NCI-H1694 treated with DMSO at 0.1 percent for 48 hours (cell line): ENCODE results near the gene INPP5A.
"Not testable (repeated sequence)": the region's sequence is repeated elsewhere in the genome, so short reads cannot be mapped to it uniquely, and the experiment has no call there.

Experiments used
- DNase-seq: peaks from one replicate; lab custom pipeline; 2025; lab: John Stamatoyannopoulos, UW

The INPP5A gene

DNA sequence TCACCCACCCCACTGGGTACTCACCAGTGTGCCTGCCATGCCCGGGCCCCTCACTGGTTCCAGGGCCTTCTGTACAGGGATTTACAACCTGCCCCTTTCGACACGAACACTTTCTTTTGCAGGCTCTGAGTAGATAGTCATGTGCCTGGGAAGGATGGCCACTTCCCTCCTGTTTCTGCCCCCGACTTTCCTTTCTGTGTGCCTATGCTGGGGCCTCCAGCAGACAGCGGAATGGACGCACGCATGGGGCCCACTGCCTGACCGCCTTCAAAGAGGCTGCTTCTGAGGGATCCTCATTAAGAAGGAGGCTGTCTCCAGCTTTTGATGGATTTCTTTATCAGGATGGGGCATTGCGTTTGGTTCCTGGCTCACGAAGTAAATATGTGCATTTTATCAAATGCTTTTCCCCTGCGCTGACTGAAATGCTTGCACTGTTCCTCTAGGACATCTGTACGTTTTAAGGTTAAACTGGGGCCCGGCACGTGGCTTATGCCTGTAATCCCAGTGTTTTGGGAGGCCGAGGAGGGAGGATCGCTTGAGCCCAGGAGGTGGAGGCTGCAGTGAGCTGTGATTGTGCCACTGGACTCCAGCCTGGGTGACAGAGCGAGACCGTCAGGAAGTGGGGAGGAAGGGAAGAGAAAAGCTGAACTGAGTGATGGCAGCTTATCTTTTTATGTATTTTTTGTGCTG, 277.7 kb downstream of the INPP5A start:
- no peak for DNase-seq

DNA sequence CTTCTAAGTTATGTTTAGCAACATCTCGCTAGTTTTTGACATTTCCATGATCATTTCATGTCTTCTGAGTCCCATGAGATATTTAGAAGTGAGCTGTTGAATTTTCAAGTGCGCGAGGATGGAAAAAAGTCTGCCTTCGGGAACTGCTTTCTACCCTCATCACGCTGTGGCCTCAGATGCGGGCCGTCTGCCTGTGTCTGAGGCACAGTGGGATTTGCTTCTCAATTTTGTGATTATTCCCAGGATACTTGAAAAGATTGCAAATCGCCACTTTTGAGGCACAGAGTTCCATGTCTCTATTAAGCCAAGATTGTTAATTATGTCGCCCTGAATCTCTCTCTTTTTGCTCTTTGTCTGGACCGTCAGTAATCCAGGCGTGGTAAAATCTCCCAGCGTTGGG, 279.1 kb downstream of the INPP5A start:
- DNase-seq = no peak

DNA sequence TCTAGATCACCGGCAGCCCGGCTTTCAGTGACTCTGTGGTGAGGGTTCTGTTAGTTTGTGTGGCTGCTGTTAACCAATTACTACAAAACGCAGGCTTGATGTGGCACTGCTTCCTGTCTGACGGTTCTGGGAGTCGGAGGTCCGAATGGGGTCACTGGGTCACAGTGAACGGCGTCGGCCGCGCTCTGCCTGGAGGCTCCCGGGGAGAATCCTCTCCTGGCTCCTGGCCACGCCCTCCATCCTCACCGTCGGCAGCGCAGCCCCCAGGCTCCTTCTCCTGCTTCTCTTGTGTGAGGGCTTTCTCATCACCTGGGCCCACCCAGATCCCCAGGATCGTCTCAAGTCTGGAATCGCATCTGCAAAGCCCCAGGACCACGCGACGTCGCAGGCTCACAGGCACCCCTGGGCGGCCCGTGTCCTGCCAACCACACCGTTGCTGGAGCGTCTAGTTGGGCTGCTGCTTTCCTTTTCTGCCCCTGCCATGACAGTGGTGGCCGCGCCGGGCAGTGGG, 280.2 kb downstream of the INPP5A start:
- no peak for DNase-seq

DNA sequence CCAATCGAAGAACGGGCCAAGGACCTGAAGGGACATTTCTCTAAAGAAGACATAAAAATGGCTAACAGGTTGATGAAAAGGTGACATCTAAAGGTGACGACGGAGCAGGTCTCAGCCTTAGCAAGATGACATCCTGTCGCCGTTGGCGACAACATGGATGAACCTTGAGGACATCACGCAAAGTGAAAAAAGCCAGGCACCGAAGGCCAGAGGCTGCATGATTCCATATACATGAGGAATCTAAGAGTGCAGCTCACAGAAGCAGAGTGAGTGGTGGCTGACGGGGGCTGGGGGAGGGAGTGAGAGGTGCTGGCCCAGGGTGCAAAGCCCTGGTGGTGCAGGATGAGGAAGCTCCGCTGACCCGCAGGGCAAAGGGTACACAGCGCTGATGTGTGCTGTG, 282.5 kb downstream of the INPP5A start:
- no peak for DNase-seq

DNA sequence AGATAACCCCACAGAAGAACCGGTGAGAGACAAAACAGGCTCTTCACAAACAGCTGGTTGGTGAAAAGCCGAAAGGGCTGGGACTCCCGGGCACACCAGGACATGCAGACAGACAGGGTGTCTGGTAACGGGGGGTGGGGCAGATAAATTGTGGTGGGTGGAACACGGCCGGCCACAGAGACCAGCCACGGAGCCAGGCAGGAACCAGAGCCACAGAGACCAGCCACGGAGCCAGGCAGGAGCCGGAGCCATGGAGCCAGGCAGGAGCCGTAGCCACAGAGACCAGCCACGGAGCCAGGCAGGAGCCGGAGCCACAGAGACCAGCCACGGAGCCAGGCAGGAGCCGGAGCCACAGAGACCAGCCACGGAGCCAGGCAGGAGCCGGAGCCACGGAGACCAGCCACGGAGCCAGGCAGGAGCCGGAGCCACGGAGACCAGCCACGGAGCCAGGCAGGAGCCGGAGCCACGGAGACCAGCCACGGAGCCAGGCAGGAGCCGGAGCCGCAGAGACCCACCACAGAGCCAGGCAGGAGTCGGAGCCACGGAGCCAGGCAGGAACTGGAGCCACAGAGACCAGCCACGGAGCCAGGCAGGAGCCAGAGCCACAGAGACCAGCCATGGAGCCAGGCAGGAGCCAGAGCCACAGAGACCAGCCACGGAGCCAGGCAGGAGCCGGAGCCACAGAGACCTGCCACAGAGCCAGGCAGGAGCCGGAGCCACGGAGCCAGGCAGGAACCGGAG, 288.4 kb downstream of the INPP5A start:
- DNase-seq = not testable (repeated sequence)

DNA sequence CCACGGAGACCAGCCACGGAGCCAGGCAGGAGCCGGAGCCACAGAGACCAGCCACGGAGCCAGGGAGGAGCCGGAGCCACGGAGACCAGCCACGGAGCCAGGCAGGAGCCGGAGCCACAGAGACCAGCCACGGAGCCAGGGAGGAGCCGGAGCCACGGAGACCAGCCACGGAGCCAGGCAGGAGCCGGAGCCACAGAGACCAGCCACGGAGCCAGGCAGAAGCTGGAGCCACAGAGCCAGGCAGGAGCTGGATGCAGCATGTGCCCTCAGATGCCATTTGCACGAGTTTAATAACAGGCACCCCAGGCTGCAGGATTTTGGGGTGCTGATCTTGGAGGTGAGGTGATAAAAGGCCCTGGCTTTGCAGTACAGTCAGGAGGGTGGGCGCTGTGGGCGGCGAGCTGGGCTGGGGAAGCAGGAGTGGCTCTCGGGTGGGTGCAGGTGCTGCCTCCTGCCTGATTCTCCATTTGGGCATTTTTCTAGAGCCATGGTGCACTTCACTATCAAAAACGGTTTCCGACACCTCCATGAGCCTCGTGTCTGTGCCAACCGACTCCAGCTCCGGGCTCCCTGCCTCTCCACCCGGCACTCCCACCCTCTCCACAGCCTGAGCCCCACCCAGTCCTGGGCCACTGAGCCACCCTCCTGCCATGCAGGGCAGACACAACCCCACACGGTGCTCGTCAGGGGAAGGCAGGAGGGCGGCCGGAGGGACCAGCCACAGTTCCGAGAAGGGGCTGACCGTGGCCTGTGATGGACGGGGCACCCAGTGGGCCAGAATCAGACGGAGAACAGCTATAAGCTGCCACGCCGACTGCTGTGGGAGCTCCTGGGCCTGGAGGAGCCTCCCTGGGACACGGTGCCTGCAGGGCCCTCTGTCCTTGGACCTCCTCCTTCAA, 289.2 kb downstream of the INPP5A start:
- DNase-seq = no peak

DNA sequence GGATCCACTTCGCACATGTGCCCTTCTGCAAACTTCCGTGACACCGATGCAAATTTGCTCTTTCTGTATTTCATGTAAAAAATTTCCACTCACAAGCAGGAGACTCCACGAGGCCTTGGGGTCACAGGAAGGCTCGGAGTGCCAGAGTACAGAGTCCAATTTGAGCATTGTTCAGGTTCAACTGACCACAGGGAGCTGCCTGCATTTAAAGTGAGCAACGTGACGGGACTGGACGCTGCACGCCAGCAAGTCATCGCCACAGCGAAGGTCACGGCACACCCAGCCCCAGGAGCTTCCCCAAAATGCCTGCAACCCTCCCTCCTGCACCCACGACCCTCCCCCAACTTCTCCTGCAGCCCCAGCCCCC, 289.8 kb downstream of the INPP5A start:
- no peak for DNase-seq

DNA sequence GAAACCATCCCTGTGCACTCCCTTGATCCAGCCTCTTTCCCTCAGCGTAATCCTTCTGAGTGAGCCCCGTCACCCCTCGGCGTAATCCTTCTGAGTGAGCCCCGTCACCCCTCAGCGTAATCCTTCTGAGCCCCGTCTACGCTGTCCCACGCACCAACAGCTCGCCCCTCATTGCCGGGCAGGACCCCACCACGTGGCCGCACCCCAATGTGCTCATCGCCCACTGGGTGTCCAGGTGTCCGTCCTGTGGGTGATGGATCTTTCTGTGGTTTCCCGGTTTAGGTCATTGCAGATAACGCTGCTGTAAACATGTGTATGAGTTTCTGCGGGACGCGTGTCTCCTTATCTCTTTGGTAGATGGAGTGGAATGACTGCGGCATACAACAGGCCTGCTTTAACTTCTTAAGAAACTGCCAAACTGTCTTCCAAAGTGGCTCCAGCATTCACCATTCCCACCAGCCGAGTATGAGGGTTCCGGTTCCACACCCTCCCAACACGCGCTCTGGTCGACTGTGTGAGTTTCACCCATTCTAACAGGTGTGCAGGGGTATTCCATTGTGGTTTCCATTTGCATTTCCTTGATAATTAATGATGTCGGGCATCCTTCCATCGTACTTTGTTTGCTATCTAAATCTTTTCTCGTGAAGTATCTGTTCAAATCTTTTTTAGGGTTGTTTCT, 290.4 kb downstream of the INPP5A start:
- DNase-seq = no peak

DNA sequence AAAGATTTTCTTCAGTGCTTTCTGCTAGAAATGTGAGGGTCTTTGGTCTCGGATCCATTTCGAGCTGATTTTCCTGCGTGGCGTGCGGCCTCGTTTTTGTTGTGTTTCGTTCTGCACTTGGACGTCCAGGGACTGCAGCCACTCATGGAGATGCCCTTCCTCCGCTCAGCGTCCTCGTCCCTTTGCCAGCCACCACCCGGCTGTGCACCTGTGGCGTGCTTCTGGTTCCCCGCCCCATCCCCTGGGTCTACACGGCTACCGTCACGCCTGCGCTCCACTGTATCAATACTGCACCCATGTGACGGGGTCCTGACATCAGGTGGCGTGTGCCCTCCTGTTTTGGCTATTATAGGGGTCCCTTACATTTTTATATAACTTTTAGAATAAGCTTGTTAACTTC, 291.1 kb downstream of the INPP5A start:
- DNase-seq = no peak

DNA sequence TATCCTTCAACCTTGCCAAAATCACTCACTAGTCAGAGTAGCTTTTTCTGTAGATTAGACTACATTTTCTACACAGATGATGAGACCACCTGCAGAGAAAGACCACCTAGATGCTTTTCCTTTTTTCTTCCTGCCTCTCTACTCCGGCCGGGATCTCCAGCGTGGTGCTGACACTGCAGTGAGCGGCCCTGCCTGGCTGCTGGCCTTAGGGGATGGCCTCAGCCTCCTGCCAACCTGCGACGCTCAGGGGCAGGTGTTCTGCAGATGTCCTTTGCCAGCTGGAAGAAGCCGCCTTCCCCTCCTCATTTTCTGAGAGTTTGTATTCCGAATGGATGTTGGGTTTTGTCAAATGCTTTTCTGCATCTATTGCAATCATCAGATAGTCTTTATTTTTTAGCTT, 291.8 kb downstream of the INPP5A start:
- no peak for DNase-seq

DNA sequence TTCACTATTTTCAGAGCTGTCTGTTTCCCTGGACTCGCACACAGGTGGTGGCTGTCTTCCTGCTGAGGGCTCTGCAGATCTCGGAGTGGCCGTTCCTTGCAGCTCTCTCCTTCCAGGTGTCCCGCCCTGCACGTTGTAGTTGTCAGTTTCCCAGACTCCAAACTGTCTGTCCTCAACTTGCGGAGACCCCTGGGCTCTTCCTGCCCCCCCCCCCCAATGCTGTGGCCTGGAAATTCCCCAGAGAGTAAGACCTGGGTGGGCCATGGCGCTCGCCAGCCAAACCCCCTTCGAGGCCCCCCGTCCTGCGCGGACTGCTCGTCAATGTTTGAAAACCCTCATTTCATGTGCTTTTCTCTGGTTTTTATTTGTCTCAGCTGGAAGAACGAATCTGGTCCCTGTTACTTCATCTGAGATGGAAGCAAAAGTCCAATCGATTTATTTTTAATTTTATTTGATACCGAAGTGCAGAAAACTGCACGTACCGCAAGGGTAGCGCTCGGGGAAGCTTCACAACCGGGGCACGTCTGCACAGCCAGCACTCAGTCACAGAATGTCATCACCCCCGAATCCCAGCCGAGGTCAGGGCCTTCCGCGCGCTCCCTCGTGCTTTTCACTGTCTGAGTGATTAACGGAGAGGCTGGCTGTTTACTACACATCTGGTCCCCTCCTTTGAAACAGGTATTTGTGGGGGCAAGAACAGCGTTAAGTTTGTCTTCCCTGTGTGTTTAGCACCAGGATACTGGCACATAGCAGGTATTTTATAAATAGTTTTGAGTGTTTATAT, 294.8 kb downstream of the INPP5A start:
- DNase-seq = no peak
